ENCODE measurements around the gene OR2AG2. TPM values are rescaled to one million over a fixed set of nuclear protein-coding genes. Genes with fewer than 3 reads are reported as not detected.
A peak's percentile ranks its signal among the peaks of the same experiment; 100 is the strongest.

The OR2AG2 gene
- total and polyA plus RNA-seq, 7 donors = 0.01 TPM; not detected in 6

- WGBS, 3 donors = 62 to 74% (median 73%) methylated on average over 2 of the region's 2 CpGs
- no peak within 1 kb of the TSS for H3K4me3 ChIP-seq
- ATAC-seq = no peak
- H3K27me3 ChIP-seq (ENCODE audit: insufficient read depth in 3 of 3, low read length in 2 of 3) = no peaks in the 10 kb centered on the region
- intact Hi-C loops (cut with DNase I) = no loop called here
- no peaks in the 10 kb centered on the region for H3K4me1 ChIP-seq
- no peaks in the 10 kb centered on the region for H3K9me3 ChIP-seq
- H3K27ac ChIP-seq = no peak within 1 kb of the TSS
- DNase-seq = no peak
- no peak for TF ChIP-seq CTCF (IDR thresholded peaks at IDR 0.05)
- H3K36me3 ChIP-seq (ENCODE audit: insufficient read depth in 1 of 2, low read depth in 1 of 2) = no peaks in the 10 kb centered on the region
Observed at GRCh38 chr11:6782720-6783119, 10.9 kb upstream of the OR2AG2 start, which contains the start of gene OR2AG1. Gene OR2AG1 (plus strand): TSS chr11:6783020. CDS start chr11:6785038, 2,018 bp downstream.

GRCh38 chr11:6780829-6781228 is 9.1 kb upstream of the OR2AG2 start:
- H3K4me1 ChIP-seq = no peaks in the 10 kb centered on the region
- no peaks in the 10 kb centered on the region for H3K27me3 ChIP-seq (ENCODE audit: insufficient read depth in 3 of 3, low read length in 2 of 3)
- intact Hi-C loops (cut with DNase I) = no loop called here
- ATAC-seq (no peak), DNase-seq (no peak)
- no peak overlapping the region for H3K27ac ChIP-seq
- TF ChIP-seq CTCF (IDR thresholded peaks at IDR 0.05) = no peak
- H3K36me3 ChIP-seq (ENCODE audit: insufficient read depth in 1 of 2, low read depth in 1 of 2) = no peaks in the 10 kb centered on the region
- no peak overlapping the region for H3K4me3 ChIP-seq
- no peaks in the 10 kb centered on the region for H3K9me3 ChIP-seq

- no peaks in the 10 kb centered on the region for H3K9me3 ChIP-seq
- H3K4me3 ChIP-seq = no peak overlapping the region
- ATAC-seq (no peak), DNase-seq (no peak)
- H3K36me3 ChIP-seq (ENCODE audit: insufficient read depth in 1 of 2, low read depth in 1 of 2) = no peaks in the 10 kb centered on the region
- no peaks in the 10 kb centered on the region for H3K4me1 ChIP-seq
- H3K27me3 ChIP-seq (ENCODE audit: insufficient read depth in 3 of 3, low read length in 2 of 3) = no peaks in the 10 kb centered on the region
- no peak overlapping the region for H3K27ac ChIP-seq
- TF ChIP-seq CTCF (IDR thresholded peaks at IDR 0.05) = no peak
- intact Hi-C loops (cut with DNase I) = no loop called here
Observed at GRCh38 chr11:6778518-6778917, 6.7 kb upstream of the OR2AG2 start.

- DNase-seq (peak in 1 of 2 donors; percentile 15), ATAC-seq (no peak)
- no peaks in the 10 kb centered on the region for H3K36me3 ChIP-seq (ENCODE audit: insufficient read depth in 1 of 2, low read depth in 1 of 2)
- 49 to 52% (median 50%) methylated on average over 2 of the region's 2 CpGs for WGBS, 3 donors
- no peaks in the 10 kb centered on the region for H3K4me1 ChIP-seq
- no peaks in the 10 kb centered on the region for H3K27me3 ChIP-seq (ENCODE audit: insufficient read depth in 3 of 3, low read length in 2 of 3)
- H3K27ac ChIP-seq = no peak overlapping the region
- H3K4me3 ChIP-seq = no peak overlapping the region
- H3K9me3 ChIP-seq = no peaks in the 10 kb centered on the region
- intact Hi-C loops (cut with DNase I) = no loop called here
- TF ChIP-seq CTCF (IDR thresholded peaks at IDR 0.05) = peak; percentile 44
Observed at GRCh38 chr11:6757373-6757967, 14.3 kb downstream of the OR2AG2 start.

- Histone ChIP-seq H3K27ac (no peak overlapping the region), H3K4me1 (no peaks in the 10 kb centered on the region), H3K9me3 (no peaks in the 10 kb centered on the region), H3K4me3 (no peak overlapping the region), H3K36me3 (ENCODE audit: insufficient read depth in 1 of 2, low read depth in 1 of 2) (no peaks in the 10 kb centered on the region), H3K27me3 (ENCODE audit: insufficient read depth in 3 of 3, low read length in 2 of 3) (no peaks in the 10 kb centered on the region)
- DNase-seq = no peak
- intact Hi-C loops (cut with DNase I) = no loop called here
- TF ChIP-seq CTCF (IDR thresholded peaks at IDR 0.05) = no peak
- WGBS, 3 donors = 89 to 96% (median 95%) methylated on average over 1 of the region's 1 CpG
- ATAC-seq = no peak
Observed at GRCh38 chr11:6755953-6756347, 15.8 kb downstream of the OR2AG2 start.
